Right forelimb (tissue), 1 donor: ENCODE measurements around the gene PMFBP1.
"Not testable (repeated sequence)": the region's sequence is repeated elsewhere in the genome, so short reads cannot be mapped to it uniquely, and the experiment has no call there.

Experiments
- DNase-seq: peaks from one replicate; pipeline ENCODE4 v3.0.0-alpha.2; 2018

Gene PMFBP1

DNA sequence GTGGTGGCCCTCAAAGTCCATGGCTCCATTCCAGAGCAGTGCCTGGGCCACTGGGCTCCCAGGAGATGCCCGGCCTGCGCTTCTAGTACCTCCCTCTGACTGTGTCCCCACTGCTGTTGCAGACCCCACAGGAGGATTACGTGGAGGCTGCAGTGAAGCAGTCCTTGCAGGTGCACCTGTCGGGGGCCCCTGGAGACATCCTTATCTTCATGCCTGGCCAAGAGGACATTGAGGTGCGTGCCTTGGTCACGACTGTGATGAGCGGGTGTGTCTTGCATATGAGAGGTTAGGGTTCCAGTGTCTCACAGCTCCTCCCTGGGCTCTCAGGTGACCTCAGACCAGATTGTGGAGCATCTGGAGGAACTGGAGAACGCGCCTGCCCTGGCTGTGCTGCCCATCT, 67.0 kb downstream of the PMFBP1 start:
- no peak for DNase-seq

DNA sequence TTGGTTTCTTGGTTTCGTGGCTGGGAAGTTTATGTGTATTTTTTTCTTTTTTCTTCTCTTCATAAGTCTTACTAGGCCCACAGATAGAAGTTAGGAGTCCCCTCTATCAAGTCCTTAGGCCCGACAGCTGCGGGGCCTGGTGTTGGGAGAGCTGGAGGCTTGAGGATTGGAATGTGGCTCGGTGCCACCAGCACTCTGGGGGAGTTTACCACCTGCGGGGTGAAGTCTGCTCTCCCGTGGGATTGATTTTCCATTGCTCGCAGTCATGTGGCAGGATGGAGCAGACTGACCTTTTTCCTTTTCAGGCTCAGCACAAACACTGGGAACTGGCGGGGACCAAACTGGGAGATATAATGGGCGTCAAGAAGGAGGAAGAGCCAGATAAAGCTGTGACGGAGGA, 70.8 kb downstream of the PMFBP1 start:
- no peak for DNase-seq

DNA sequence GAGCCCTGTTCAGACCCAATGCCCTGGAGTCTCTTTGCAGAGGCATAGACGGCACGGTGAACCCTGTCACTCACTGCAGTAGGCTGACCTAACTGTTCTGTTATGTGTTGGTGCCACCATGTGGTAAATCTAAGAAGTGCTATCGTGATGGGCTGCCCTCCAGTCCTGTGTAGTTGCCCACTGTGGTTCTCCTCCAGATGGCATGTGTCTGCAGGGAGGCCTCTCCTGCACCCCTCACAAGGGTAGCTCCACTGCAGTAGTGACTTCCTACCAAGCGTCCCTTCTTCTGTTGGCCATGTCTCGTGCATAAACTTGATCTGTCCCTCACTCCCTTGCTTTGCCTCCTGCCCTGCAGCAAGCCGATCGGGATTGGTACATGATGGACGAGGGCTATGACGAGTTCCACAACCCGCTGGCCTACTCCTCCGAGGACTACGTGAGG, 72.6 kb downstream of the PMFBP1 start:
- no peak for DNase-seq

GRCh38 chr16:72098936-72099335, 73.0 kb downstream of the PMFBP1 start:
- no peak for DNase-seq

- no peak for DNase-seq
Measured at GRCh38 chr16:72094266-72094610, 77.7 kb downstream of the PMFBP1 start.

GRCh38 chr16:72093448-72094265, 78.3 kb downstream of the PMFBP1 start, which contains the start of the genes DHX38 and TXNL4B:
Gene DHX38, plus strand, starts transcription at chr16:72093847. Its CDS starts 2,311 bp downstream, at chr16:72096158.
Gene TXNL4B, minus strand, starts transcription at chr16:72093620. Its CDS starts 2,871 bp downstream, at chr16:72090749.
- peak; percentile 95 for DNase-seq

GRCh38 chr16:72092832-72093447, 79.0 kb downstream of the PMFBP1 start:
- DNase-seq, result peak; percentile 58

GRCh38 chr16:72091217-72091616, 80.7 kb downstream of the PMFBP1 start:
- DNase-seq, result no peak

GRCh38 chr16:72085002-72085401, 87.0 kb downstream of the PMFBP1 start:
- DNase-seq, result no peak

DNA sequence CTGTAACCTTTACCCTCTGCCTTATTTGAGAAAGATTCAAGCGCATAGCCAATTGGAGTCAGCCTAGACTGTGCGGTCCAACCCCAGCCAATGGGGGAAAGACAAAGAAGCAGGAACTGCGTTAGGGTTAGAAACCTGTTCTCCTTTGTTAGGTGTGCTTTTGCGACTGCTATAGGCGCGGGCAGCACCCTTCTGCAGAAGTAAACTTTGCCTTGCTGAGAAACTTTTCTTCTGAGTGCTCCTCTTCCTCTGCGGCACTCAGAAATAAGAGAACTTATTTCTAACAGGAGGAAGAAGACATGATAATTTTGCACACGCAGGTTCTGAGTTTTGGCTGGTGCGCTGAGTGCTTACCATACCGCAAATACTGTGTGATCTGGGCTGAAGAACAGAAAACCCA, 87.5 kb downstream of the PMFBP1 start:
- no peak for DNase-seq

- no peak for DNase-seq
Measured at GRCh38 chr16:72083778-72084404, 88.1 kb downstream of the PMFBP1 start.

DNA sequence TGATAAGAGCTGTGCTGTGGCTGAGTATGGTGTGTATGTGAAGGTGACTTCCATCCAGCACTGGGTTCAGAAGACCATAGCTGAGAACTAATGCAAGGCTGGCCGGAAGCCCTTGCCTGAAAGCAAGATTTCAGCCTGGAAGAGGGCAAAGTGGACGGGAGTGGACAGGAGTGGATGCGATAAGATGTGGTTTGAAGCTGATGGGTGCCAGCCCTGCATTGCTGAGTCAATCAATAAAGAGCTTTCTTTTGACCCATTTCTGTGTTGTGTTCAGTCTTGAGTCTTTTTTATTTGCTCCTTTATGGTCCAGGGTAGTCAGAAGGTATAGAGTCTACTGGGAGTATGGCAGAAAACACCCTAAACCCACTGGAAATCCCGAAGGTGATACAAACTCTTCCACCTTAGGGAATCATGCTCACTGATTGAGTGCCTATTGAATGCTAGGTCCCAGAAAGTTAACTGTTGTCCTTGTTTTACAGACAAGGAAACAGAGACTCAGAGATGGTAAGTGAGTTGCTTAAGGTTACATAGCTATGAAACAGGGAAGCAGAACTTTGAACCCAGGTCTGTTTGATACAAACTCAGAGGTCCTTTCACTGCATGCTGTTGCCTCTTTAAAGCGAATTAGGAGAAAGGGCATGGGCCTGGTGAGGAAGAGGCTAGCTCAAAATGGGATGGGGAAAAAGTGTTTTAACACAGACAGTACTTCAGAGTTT, 94.8 kb downstream of the PMFBP1 start:
- DNase-seq, result not testable (repeated sequence)

GRCh38 chr16:72075067-72075466, 96.9 kb downstream of the PMFBP1 start:
- not testable (repeated sequence) for DNase-seq

DNA sequence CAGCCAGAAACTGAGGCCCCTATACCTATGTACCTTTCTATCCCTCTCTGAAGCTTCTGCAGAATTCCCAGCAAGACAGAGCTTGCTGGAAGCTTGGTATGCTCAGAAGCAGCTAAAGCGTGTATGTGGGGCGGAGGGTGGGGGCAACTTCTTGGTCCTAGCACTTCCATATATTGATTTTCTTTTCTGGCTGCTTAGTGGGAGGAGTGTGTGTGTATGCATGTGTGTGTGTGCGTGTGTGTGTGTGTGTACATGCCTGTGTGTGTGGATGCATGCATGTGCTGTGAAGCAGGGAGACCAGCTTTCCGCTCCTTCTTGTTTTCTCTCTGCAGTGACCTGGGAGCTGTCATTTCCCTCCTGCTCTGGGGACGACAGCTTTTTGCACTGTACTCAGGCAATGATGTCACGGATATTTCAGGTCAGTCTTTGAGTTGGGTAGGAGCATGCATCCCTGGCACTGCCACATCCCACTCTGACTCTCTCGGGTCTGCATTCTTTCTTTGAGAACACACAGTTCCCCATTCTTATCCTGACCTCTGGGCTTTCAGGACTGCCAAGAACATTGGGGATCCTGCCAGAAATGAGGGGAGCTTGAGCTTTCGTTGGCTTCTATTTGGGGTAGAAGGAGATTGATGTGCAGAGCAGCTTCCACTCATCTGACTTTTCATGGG, 98.3 kb downstream of the PMFBP1 start:
- DNase-seq, result no peak

- no peak for DNase-seq
Measured at GRCh38 chr16:72072514-72073342, 99.2 kb downstream of the PMFBP1 start.
